Adrenal gland (tissue), 5 donors: Measurements from ENCODE around the gene PPP1R37.

Experiments
- CTCF ChIP-seq, 6 experiments: fragments of 450-650 bp in 4 of 6; fragments of 200-600 bp in 2 of 6; sonication (generic) in 1 of 6; IDR thresholded peaks; 1 replicate in 5 of 6; 2 replicates in 1 of 6; pipeline versions ENCODE4 v1.5.1 to v1.8.0; 2016 to 2021; ENCODE audit warnings: antibody characterized with exemption in 6 of 6, mild to moderate bottlenecking in 2 of 6, moderate library complexity in 1 of 6
- POLR2A ChIP-seq, 2 donors: fragments of 450-650 bp; IDR thresholded peaks; one replicate each; pipeline ENCODE4 v1.6.1; 2017; ENCODE audit warnings: antibody characterized with exemption in 2 of 2, mild to moderate bottlenecking in 2 of 2, moderate library complexity in 1 of 2
- donor health status: DM: no; HTN: no; CAD: no.

DNA sequence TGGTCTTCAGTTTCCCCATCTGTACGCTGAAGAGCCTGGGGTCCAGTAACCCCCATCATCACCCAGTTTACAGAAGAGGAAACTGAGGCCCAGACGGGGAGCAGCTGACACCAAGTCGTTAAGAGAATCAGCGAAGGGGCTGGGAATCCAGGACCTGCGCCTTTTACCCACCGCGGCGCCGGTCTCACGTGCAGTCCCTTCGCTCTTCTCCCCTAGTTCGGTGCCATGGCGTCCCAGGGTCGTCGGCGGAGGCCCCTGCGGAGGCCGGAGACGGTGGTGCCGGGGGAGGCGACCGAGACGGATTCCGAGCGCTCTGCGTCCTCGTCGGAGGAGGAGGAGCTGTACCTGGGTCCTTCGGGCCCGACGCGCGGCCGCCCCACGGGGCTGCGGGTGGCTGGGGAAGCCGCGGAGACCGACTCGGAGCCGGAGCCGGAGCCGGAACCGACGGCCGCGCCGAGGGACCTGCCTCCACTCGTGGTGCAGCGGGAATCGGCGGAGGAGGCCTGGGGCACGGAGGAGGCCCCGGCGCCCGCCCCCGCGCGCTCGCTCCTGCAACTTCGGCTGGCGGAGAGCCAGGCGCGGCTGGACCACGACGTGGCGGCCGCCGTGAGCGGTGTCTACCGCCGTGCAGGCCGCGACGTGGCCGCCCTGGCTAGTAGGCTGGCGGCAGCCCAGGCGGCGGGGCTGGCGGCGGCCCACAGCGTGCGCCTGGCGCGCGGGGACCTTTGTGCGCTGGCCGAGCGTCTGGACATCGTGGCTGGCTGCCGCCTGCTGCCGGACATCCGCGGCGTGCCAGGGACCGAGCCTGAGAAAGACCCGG, 86.3 kb downstream of the PPP1R37 start:
- TF ChIP-seq CTCF (IDR thresholded peaks at IDR 0.05): no peak
- no peak for TF ChIP-seq POLR2A (IDR thresholded peaks at IDR 0.05)
